GM18858 (cell line): Measurements from ENCODE around the gene ATAD3B.
"Not testable (repeated sequence)": the region's sequence is repeated elsewhere in the genome, so short reads cannot be mapped to it uniquely, and the experiment has no call there.

Source experiments
- ATAC-seq: cut with Tn5 transposase; IDR thresholded peaks from one replicate; pipeline ENCODE4 v1.9.1; 2021; ENCODE audit not compliant: unreplicated experiment

The ATAD3B gene

DNA sequence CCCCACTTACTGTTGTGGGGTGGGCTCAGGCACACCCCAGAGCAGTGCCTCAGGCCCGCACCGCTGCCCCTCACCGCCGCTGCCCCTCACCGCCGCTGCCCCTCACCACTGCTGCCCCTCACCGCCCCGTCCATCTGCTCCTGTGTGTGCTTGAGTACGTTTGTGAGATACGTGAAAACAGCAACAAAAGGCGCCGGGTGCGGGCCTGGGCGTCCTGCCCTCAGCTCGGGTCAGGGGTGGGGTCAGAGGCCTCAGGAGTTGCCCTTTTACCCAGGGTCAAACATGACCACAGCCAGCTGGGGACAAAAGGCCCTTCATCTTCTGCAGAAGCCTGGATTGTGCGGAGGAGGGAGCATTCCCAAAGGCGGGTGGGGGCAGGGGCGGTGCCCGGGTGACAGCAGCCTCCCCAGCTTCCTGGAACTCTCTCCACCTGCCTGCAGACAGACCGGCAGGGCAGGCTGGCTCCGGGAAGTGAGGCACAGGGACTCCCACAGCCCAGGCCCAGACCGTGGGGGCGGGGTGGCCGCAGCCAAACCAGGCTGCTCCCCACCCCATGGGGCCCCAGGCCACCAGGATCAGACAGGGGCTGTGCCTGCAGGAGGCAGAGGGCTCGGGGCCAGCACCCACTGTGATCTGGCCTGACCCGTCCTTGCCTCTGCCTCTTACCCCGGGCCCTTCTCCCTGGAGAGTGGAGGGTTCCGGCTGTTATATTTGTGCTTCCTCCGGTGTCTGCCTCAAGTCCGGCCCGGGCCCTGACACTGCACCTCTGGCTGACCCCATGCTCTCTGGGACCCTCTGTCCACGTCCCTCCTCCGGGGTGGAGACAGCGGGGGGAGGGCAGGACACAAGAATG is 38.4 kb upstream of the ATAD3B start:
- no peak for ATAC-seq

DNA sequence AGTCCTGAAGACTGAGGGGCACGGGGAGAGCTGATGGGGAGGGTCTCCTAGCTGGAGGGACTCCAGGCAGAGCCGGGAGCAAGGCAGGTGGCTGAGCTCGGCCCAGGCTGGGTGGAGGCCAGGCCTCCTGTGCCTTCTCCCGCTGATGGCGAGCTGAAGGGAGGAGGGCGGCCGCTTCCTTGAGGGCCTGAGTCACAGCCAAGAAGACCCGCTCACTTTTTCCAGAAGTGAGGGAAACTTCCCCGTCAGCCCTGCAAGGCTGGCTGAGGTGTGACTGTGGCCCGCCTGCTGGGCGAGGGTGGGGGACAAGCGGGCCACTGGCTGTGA is 37.8 kb upstream of the ATAD3B start:
- no peak for ATAC-seq

DNA sequence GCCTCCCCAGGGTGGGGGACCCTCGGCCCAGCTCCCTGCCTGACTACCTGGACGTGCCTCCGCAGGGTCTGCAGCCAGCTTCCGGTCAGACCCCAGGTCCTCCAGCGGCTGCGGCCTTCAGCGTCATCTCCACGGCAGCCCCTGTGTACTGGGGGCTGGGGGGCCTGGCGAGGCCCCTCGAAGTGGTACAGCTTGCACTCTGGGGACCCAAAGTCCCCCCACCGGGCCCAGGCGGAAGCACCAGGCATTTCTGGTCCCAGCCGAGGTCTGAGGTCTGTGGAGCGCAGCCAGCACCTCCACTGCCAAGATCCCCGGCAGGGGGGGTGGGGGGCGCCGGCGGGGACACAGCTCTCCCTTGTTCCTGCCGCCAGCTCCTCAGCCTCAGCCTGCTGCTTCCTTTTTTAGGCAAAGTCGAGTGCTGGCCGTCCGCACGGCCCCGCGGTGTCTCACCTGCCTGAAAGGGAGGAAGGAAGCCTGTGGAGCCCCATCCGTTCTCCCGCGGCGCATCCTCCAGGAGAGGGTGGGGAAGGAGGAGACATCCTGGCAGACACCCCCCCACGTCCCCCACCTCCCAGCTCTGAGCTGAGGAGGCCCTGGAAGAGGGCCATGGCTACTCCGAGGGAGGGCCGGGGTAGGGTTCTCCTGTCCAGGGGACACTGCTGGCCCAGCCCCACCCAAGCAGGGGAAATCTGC is 37.3 kb upstream of the ATAD3B start:
- ATAC-seq: no peak

DNA sequence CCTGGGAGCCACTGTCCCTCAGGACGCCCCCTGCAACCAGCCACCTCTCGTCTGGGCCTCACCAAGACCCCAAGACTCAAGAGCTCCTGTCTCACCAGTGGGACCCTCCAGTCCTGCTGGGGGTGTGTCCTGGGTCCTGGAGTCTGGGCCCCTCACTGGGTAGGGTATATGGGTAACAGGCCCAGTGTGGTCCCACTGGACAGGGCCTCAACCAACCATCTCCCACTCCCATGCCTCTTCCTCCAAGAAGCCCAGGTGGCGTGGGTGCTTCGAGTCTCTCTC is 36.8 kb upstream of the ATAD3B start:
- no peak for ATAC-seq

DNA sequence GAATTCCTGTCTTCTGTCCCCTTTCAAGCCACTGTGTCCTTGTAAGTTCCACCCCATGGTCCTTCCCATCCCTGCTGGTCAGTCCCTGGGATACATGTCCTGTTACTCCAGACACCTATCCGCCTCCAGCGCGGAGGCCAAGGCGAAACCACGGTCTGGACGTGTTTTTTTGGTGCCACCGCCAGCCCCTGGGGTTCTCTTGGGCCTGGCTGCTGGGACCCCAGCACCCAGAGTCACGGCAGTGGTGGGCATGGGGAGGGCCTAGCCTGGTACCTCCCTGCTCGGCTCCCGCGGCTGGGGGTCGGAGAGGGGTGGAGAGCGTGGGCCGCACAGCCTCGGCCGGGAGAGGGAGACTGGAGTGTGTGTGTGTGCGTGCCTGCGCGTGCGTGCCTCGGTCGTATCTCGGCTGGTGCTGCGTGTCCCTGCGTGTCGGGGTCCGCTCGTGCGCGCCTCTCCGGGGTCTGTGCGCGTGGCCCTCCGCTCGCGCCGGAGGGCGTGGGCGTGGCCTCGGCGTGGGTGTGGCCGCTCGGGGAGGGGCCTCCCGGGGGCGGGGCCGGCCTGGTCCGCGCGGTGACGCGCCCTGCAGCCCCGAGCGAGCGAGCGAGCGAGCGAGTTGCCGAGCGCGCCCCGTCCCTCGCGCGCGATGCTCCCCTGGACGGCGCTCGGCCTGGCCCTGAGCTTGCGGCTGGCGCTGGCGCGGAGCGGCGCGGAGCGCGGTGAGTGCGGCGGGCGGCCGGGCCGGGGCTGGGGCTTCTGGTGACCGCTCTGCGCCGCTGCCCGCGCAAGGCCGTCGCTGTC is 36.3 kb upstream of the ATAD3B start, which contains the start of gene VWA1:
Gene VWA1 (plus strand): TSS at position 585 of the 798 bp plus-strand sequence. CDS start 59 bp downstream, at position 644.
- no peak for ATAC-seq

DNA sequence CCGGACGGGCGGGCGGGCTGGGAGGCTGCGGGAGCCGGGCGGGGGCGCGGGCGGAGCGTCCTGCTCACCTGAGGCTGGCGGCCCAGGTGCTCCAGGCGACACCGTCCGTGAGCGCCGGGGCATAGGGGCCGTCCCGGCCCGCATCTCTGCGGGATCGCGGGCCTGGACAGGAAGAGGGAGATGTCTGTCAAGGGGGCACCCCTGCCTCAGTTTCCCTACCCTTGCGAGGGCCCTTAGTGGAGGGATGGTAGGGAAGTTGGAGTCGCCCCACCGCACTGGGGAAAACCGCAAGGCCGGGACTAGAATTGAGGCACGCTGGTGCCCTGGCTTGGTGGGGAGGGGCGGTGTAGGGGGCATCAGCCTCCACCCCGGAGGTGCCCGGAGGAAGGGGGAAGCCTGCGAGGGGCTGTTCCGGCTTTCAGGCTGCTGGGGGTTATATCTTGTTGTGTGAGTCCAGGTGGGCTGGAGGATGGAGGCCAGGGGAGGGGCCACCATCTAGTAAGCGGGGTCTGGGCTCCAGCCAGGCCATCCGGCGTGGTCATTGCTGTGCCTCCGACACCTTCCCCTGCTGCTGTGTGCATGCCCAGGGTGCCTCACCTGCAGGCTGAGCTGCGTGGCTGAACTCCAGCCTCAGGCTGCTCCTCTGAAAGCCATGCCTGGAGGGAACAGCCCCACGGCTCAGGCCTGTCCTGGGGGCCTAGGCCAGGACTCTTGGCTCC is 35.5 kb upstream of the ATAD3B start:
- ATAC-seq: no peak

DNA sequence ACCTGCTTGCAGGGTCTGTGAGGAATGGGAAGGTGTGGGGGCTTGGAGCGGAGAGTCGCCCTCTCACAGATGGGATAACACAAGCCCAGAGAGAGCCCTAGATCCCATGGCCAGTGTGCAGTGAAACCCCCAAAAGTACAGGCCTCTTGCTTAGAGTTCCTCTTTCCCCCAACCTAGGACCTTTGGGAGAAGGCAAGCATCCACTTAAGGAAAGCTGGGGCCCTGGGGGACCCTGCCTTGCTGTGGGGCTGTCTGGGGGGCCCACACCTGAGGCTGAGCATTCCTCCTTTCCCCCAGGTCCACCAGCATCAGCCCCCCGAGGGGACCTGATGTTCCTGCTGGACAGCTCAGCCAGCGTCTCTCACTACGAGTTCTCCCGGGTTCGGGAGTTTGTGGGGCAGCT is 34.9 kb upstream of the ATAD3B start:
- ATAC-seq: no peak

DNA sequence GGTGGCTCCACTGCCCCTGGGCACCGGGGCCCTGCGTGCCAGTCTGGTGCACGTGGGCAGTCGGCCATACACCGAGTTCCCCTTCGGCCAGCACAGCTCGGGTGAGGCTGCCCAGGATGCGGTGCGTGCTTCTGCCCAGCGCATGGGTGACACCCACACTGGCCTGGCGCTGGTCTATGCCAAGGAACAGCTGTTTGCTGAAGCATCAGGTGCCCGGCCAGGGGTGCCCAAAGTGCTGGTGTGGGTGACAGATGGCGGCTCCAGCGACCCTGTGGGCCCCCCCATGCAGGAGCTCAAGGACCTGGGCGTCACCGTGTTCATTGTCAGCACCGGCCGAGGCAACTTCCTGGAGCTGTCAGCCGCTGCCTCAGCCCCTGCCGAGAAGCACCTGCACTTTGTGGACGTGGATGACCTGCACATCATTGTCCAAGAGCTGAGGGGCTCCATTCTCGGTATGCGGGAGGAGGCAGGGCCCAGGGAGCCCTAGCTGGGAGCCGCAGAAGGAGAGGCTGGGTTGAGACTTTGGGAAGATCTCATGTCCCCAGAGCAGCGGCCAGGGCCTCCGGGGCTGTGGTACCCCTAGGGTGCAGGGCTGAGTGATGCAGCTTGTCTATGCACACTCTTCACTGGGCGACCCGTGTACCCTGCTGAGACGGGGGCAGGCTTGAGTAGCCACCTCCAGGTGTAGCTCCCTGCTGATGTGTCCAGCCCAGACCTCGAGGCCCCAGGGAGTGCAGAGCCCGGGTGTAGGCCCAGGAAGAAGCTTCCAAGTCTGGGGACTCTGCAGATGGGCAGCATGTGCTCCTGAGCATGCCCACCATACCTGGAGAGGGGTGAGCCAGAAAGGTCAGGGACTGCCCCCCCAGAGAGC is 34.3 kb upstream of the ATAD3B start:
- ATAC-seq: no peak

DNA sequence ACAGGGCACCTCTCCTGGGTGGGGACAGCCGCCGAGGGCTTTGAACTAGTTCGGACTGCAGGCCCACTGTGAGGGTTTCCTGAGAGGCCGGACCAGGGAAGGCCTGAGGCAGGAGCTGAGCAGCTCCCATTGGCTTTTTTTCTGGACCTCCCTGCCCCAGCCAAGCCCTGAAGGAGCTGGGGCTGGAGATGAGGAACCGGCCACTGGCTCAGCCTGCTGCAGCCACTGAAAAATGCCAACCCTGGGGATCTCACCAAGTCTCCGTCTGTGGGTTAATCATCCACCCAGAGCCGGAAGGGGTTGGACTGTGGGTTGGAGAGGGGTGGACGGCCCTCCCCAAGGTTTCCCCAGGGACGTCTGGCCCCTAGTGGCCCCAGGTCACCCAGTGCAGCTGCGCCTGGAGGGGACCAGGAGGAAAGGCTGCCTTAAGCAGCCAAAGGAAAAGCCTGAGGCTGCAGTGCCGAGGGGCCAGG is 33.6 kb upstream of the ATAD3B start:
- ATAC-seq: no peak

DNA sequence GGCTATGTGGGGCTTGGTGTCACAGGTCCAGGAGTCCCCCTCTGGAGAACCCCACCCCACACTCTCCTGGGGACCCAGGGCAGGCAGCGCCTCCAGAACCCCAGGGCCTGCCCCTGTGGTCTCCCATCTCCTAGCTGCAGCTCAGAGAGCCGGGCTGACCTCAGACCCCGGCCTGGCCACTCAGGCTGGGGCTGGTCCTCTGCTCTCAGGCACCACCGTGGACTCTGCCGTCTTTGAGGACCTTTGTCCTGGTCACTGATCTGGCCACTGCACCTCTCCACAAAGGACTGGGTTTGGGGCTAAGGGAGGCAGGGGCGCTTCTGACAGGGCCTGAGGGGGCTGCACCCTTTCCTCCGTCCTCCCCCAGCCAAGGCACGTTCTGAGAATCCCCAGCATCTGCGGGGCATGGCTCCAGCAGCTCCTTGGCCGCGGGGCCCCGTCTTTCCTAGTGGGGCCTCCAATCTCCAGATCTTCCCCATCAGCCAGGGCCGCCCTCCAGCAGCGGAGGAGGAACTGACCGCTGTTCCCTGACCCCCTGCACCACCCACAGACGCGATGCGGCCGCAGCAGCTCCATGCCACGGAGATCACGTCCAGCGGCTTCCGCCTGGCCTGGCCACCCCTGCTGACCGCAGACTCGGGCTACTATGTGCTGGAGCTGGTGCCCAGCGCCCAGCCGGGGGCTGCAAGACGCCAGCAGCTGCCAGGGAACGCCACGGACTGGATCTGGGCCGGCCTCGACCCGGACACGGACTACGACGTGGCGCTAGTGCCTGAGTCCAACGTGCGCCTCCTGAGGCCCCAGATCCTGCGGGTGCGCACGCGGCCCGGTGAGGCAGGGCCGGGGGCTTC is 32.8 kb upstream of the ATAD3B start:
- ATAC-seq: no peak

DNA sequence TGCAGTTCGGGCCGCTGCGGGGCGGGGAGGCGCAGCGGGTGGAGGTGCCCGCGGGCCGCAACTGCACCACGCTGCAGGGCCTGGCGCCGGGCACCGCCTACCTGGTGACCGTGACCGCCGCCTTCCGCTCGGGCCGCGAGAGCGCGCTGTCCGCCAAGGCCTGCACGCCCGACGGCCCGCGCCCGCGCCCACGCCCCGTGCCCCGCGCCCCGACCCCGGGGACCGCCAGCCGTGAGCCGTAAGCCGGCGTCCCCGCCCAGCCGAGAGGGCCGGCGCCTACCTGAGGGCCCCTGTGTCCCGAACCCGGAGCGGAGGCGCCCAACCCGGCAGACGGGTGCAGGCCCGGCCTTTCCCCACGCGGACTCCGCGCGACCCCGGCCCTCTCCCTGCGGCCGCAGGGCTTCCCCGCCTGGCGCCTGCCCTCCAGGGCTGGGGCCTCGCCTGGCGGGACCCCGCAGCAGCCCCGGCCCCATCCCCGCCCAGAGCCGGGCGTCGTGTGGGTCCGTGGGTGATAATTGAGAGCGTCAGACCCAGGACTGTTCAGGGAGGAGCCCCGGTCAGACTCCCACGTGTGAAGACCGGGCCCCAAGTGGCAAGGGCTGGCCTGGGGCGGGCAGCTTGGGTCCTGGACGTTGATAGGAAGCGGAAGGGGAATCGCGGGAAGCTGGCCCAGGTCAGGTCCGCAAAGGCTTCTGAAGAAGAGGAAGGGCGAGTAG is 31.9 kb upstream of the ATAD3B start:
- ATAC-seq: no peak

DNA sequence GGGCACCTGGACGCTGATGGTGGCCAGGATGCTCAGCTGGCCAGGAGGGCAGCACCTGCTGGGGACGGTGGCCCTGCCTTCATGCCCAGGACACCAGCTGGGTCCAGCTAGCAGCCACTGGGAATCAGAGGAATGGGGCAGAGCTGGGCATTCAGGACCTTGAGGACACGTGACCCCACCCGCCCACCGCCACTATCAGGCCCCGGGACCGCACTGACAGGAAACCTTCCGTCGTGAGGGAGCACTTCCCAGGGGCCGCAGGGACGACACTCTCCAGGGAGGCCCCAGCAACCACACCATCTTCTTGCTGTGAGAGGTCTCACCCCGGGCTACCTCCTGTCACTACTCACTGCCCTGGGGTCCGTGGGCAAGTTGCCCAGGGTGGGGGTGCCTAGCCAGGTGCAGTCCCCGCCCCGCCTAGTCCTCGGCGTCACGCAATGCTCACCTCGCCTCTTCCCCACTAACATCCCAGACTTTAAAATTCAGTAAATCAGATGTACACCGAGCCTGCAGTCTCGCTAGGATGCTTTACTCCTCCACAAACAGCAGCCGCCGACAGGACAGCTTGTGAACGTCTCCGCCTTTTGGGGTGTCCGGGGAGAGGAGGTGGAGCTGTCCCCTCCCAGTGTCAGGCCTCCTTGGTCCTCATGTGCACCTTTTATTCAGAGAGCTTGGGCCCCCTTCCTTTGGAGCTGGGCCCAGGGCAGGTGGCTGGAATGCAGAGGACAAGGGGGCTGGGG is 31.1 kb upstream of the ATAD3B start:
- no peak for ATAC-seq

DNA sequence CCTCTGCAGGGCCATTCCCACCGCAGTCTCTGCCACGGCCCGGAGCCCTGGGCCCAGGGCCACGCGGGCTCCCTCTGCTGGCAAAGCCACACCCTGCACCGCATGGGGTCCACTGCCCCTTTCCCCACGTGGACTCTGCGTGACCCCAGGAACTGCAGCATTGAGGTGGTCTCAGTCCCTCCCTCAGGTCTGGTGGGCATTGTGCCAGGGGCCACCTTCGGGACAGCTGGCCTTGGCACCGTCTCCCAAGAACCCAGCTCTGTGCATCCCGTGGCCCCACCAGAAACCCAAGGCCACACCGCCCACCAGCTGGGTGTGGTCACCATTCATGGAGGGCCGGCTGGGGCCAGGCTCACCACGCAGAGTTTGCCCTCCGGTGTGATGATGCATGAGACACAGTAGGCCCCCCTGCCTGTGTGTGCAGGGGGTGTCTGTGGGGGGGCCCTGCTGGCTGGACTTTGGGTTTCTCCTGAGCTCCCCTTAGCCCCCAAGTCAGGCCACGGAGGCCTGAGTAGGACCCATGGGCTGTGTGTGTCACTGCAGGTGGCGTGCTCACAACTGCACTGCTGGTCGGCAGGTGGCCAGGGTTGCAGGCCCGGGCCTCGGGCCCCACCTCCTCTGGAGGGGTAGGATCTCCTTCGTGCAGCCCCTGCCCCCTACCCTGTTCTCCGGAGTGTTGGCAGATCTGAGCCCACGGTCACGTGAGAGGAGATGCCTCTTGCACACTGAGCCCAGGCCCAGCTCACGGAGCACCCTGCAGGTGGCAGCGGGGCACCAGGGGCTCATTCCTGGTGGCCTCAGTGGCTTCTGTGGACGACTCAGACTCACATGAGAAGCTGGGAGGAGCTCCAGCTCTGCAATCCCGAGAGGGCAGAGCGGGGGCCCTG is 30.3 kb upstream of the ATAD3B start:
- ATAC-seq: no peak

DNA sequence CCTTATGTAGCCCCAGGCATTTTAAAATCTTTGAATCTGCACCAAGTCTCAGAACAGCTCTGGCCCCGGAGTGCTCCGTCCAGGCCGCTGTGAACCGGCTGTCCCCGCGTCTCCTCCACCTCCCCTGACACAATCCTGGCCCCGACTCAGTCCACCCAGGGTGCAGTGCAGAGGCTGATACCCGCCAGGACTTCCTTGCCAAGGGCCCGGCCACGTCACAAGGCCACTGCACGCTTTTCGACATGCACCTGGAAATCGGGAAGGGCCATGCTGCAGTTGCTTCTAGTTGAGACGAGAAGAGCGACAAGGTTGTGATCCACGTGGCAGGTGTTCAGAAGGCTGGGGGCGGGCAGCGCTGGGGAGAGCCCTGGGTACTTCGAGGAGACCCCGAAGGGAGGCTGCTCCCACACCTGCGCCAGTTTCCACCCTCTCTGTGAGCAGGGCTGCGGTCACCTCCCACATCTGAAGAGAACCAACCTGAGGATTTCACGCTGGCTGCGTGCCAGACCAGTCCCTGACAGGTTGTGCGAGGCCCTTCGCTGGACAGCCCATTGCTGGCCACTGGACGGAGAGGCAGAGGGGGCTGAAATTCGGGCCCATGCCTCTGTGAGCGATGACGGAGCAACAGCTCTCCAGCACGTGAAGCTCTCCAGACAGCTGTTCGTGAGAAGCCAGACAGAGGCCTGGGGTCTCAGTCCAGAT is 29.3 kb upstream of the ATAD3B start:
- no peak for ATAC-seq

DNA sequence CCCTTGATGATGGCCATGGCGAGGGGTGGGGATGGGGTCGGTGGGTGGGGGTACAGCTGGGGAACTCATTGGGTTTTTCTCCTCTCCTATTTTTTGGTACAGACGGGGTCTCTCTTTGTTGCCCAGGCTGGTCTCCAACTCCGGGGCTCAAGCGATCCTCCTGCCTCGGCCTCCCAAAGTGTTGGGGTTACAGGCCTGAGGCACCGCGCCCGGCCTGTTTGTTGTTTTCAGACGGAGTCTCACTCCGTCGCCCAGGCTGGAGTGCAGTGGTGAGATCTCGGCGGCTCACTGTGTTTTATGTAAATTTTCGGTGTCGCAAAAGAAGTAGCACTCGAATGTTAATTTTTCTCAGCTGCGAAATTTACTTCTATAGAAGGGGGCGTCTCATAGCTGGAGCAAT is 24.9 kb upstream of the ATAD3B start:
- not testable (repeated sequence) for ATAC-seq

DNA sequence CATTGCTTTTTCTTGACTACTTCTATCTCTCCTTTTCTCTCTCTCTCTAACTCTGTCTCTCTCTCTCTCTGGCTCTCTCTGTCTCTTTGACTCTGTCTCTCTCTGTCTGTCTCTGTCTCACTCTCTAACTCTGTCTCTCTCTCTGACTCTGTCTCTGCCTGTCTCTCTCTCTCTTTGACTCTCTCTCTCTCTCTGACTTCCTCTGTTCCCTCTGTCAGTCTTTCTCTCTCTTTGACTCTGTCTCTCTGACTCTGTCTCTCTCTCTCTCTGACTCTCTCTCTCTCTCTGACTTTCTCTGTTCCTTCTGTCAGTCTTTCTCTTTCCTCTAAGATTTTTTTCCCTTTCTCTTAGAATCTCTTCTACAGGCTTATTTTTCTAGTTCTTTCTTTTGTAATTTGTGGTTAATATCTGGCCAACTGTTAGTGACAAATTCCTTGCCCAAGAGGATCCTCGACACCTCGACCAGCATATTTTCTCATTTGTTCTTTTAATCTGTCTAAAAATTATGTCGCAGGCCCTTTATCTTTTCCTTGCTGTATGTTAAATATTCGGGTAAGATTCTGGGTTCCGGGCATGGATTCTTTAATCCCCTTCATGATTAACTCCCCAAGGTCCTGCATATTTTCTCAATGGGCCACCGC is 22.3 kb upstream of the ATAD3B start, which contains the start of gene ATAD3C:
Gene ATAD3C (plus strand): TSS at position 591 of the 641 bp plus-strand sequence. CDS start 995 bp downstream, outside the sequence.
- no peak for ATAC-seq
